ENCODE data around the gene ATP6V1B1. TPM values are rescaled to one million over a fixed set of nuclear protein-coding genes. Genes with fewer than 3 reads are reported as not detected.

ATP6V1B1 gene
- total and polyA plus RNA-seq, 2 of the 13 experiments (the other 11 are each of a cell fraction or from before 2014, with no cell fraction given): 0.58 to 1.6 TPM

DNA sequence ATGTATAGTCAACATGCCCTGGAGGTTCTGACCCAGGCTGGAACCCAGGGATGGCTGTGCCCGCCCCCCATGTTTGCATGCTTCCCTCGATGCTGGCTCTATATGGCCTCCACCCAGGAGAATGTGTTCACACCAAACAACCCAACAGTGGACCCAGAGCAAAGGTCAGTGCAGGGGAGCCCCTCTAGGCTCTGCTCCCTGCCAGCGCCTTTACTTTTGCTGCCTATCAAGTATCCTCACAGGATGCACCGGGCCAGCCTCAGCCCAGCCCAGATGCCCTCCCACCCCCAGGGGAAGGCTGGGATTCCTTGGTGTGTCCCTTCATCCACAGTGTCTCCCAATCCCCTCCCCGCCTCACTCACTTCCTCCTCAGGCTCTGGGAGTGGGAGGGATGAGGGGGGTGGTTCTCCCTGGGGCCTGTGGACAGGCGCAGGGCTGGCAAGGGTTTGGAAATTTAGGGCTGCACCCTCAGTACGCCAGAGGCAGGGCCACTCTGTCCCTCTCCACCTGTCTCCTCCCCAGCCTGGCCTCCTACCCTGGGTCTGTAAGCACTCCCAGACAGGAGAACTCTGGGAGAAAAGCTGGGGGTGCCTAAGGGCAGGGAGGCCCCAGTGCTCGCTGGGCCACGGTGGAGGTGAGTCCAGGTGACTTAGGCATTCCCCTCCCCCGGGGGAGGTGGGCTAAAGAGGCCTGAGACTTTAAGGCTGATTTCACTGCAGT, 2.3 kb downstream of the ATP6V1B1 start (continued):
- no peak for TF ChIP-seq RELA (CRISPR knock-in tag; IDR thresholded peaks at IDR 0.05)
- TF ChIP-seq, protein P1, sequence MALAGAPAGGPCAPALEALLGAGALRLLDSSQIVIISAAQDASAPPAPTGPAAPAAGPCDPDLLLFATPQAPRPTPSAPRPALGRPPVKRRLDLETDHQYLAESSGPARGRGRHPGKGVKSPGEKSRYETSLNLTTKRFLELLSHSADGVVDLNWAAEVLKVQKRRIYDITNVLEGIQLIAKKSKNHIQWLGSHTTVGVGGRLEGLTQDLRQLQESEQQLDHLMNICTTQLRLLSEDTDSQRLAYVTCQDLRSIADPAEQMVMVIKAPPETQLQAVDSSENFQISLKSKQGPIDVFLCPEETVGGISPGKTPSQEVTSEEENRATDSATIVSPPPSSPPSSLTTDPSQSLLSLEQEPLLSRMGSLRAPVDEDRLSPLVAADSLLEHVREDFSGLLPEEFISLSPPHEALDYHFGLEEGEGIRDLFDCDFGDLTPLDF (CRISPR knock-in tag; IDR thresholded peaks at IDR 0.05): no peak
- no peak for TF ChIP-seq FOXO1 (CRISPR knock-in tag; IDR thresholded peaks at IDR 0.05)
- 0 out of 2 replicates have a peak, but pooled peaks have one; percentile 35 for TF ChIP-seq ZNF205 (CRISPR knock-in tag; IDR thresholded peaks at IDR 0.05)
- no peak for TF ChIP-seq ZNF563 (CRISPR knock-in tag; IDR thresholded peaks at IDR 0.05)

DNA sequence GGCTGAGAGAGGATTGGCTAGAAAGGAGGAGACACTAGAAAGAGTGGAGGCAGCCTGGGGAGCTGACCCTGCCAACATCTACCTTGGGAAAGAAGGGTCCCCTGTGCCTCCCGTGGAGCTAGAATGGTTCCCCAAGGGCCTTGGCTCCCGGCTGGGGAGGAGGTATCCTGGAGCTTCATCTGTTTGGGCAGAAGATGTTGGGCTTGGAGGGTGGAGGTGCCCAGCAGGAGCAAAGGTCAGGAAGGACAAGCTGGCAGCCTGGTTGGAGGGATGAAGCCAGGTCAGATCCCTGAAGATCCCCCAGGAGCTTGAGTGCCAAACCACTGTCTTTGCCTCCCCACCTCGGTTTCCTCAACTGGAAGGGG, 2.9 kb downstream of the ATP6V1B1 start:
- Histone ChIP-seq H3K36me3 (replicated peaks in 1 of 2; ENCODE audit: control insufficient read depth in 1 of 2, insufficient read depth in 2 of 2, low read length in 2 of 2) (no peaks in the 10 kb centered on the region), H3K9me3 (ENCODE audit: low read length) (no peaks in the 10 kb centered on the region), H2AFZ (ENCODE audit: low read length) (no peak overlapping the region), H3K4me1 (ENCODE audit: insufficient read depth, low read length) (peaks cover 54% of the 10 kb centered on the region), H3K27me3 (ENCODE audit: control insufficient read depth in 1 of 2, insufficient read depth in 2 of 2, low read length in 2 of 2) (no peaks in the 10 kb centered on the region; a peak in 1 of 5 replicates), H3K79me2 (ENCODE audit: insufficient read depth, low read length) (no peaks in the 10 kb centered on the region), H4K20me1 (ENCODE audit: insufficient read depth, low read length) (no peaks in the 10 kb centered on the region), H3K4me2 (ENCODE audit: low read depth, low read length) (peak overlapping the region; percentile 52), H3K9ac (ENCODE audit: insufficient read depth, low read depth, low read length) (0 out of 2 replicates have a peak overlapping the region, but pooled peaks have one; percentile 12), H3K4me3 (replicated peaks in 1 of 3; ENCODE audit: insufficient read depth in 1 of 3, low read depth in 2 of 3, low read length in 3 of 3) (peak overlapping the region in 1 of 3 experiments; percentile 49; a peak in 1 of 6 replicates), H3K27ac (ENCODE audit: extremely low read length, insufficient read depth, low read length) (no peak overlapping the region)
- DNase-seq (ENCODE audit: low spot score): no peak
- TF ChIP-seq NFE2L1 (CRISPR knock-in tag; IDR thresholded peaks at IDR 0.05; ENCODE audit: borderline replicate concordance) (0 out of 2 replicates have a peak, but pooled peaks have one; percentile 9), HNRNPL (IDR thresholded peaks at IDR 0.05; ENCODE audit: low read depth, low read length) (0 out of 2 replicates have a peak, but pooled peaks have one; percentile 24), BRCA1 (CRISPR knock-in tag; IDR thresholded peaks at IDR 0.05) (no peak)
- no peak for ATAC-seq
- POLR2A ChIA-PET: interaction anchor here (1.1 to 1.2 kb wide), 2 partner anchors 10 to 17 kb away, joined by 3 to 4 read pairs; no protein-coding TSS in a partner anchor
- no peak for FAIRE-seq
- in situ Hi-C loops (cut with HindIII; ENCODE audit: extremely low pct_ligation_motif_present, low pct_unique_long_range_greater_than_20kb) (no loop called here), intact Hi-C loops (cut with micrococcal nuclease; ENCODE audit: unreplicated experiment) (no loop called here)
- 52% methylated on average over 3 of the region's 3 CpGs for WGBS (ENCODE audit: low lambda C conversion rate)
- CTCF ChIA-PET (ENCODE audit: low intra/inter-chr PET ratio, low total read pairs): interaction anchor here (1.3 kb wide), 1 partner anchor 67 kb away, joined by 3 read pairs; no protein-coding TSS in a partner anchor
- no TSS peak for BruUV-seq (replicated peaks)

Data from HepG2 (cell line).